CD4-positive, alpha-beta T cell (primary cell): ENCODE measurements around the gene DOK3. TPM values are rescaled to one million over a fixed set of nuclear protein-coding genes. Genes with fewer than 3 reads are reported as not detected.

Experiments
- ATAC-seq: fragments of 200-7000 bp; cut with Tn5 transposase; one replicate; pipeline ENCODE4 v1.10.0; 2022; ENCODE audit warnings: mild to moderate bottlenecking; ENCODE audit not compliant: poor library complexity
- CTCF ChIA-PET: fragments of 350-600 bp; sonication (Branson Sonifier 250); formaldehyde crosslinking; loops from one replicate; lab custom pipeline; 2021; ENCODE audit warnings: antibody characterized with exemption, inconsistent platforms; lab: Charles Lee
- POLR2A ChIA-PET: fragments of 350-600 bp; sonication (Branson Sonifier 250); formaldehyde crosslinking; loops from one replicate; lab custom pipeline; 2021; ENCODE audit warnings: antibody characterized with exemption, inconsistent platforms; lab: Charles Lee
- DNase-seq, 14 experiments: peaks; one replicate each; pipeline ENCODE4 v3.0.0-alpha.2; 2013 to 2020; ENCODE audit warnings: mixed read lengths in 2 of 14
- H3K27ac ChIP-seq, 2 donors: one replicate each; pipeline versions ENCODE4 v1.5.1 to v1.7.0; 2013; ENCODE audit warnings: low read length in 2 of 2, low read depth in 1 of 2, mild to moderate bottlenecking in 1 of 2
- H3K27me3 ChIP-seq, 2 experiments: 1 replicate in 1 of 2; 2 replicates in 1 of 2; pipeline versions ENCODE4 v1.6.1 to v1.7.0; 2013; ENCODE audit warnings: low read length in 2 of 2, control low read depth in 1 of 2, mild to moderate bottlenecking in 1 of 2, moderate library complexity in 1 of 2; ENCODE audit not compliant: insufficient read depth in 2 of 2, control insufficient read depth in 1 of 2
- H3K36me3 ChIP-seq: one replicate; pipeline ENCODE4 v1.6.1; 2013; ENCODE audit warnings: low read length, control low read depth; ENCODE audit not compliant: insufficient read depth
- H3K4me1 ChIP-seq: one replicate; pipeline ENCODE4 v1.6.1; 2013; ENCODE audit warnings: low read length, control low read depth; ENCODE audit not compliant: insufficient read depth
- H3K4me3 ChIP-seq: one replicate; pipeline ENCODE4 v1.5.1; 2013; ENCODE audit warnings: mild to moderate bottlenecking, low read length, moderate library complexity
- H3K9me3 ChIP-seq, 2 experiments: 1 replicate in 1 of 2; 2 replicates in 1 of 2; pipeline versions ENCODE4 v1.6.1 to v1.7.0; 2013; ENCODE audit warnings: low read length in 2 of 2, mild to moderate bottlenecking in 2 of 2, control low read depth in 1 of 2, moderate library complexity in 1 of 2; ENCODE audit not compliant: control insufficient read depth in 1 of 2, insufficient read depth in 1 of 2
- H3K27ac Mint-ChIP-seq: one replicate; pipeline ENCODE4 v1.8.0; 2020; ENCODE audit warnings: mixed read lengths
- H3K27me3 Mint-ChIP-seq: one replicate; pipeline ENCODE4 v1.8.0; 2021; ENCODE audit warnings: mixed read lengths
- H3K36me3 Mint-ChIP-seq: one replicate; pipeline ENCODE4 v1.8.0; 2021; ENCODE audit warnings: low read depth, mixed read lengths
- H3K4me1 Mint-ChIP-seq: one replicate; pipeline ENCODE4 v1.8.0; 2021; ENCODE audit warnings: low read depth, mixed read lengths
- H3K4me3 Mint-ChIP-seq: one replicate; pipeline ENCODE4 v1.8.0; 2020; ENCODE audit warnings: mild to moderate bottlenecking, mixed read lengths
- H3K9me3 Mint-ChIP-seq: one replicate; pipeline ENCODE4 v1.8.0; 2020; ENCODE audit warnings: mixed read lengths
- intact Hi-C, 2 experiments: fragments of 100-400 bp; cut with DNase I in 1 of 2; cut with micrococcal nuclease in 1 of 2; formaldehyde crosslinking; loops; one replicate each; pipeline versions ENCODE4 v1.15.1 to v1.9.0; 2023 to 2025; cut with DNase I, micrococcal nuclease
- total RNA-seq, 174 experiments: library from RNA in 2 of 174; stranded (reverse) in 2 of 174; gene quantifications; one replicate each; pipeline ENCODE4 v1.2.3 and lab custom pipeline; 2021 to 2026
- TF ChIP-seq, protein P1 (sequence below): fragments of 200-600 bp; IDR thresholded peaks from one replicate; pipeline ENCODE4 v1.8.0; 2022; ENCODE audit warnings: antibody characterized with exemption, mild to moderate bottlenecking

Gene DOK3
- total RNA-seq, 2 experiments from 2014 or later: 1.3 to 1.4 TPM

DNA sequence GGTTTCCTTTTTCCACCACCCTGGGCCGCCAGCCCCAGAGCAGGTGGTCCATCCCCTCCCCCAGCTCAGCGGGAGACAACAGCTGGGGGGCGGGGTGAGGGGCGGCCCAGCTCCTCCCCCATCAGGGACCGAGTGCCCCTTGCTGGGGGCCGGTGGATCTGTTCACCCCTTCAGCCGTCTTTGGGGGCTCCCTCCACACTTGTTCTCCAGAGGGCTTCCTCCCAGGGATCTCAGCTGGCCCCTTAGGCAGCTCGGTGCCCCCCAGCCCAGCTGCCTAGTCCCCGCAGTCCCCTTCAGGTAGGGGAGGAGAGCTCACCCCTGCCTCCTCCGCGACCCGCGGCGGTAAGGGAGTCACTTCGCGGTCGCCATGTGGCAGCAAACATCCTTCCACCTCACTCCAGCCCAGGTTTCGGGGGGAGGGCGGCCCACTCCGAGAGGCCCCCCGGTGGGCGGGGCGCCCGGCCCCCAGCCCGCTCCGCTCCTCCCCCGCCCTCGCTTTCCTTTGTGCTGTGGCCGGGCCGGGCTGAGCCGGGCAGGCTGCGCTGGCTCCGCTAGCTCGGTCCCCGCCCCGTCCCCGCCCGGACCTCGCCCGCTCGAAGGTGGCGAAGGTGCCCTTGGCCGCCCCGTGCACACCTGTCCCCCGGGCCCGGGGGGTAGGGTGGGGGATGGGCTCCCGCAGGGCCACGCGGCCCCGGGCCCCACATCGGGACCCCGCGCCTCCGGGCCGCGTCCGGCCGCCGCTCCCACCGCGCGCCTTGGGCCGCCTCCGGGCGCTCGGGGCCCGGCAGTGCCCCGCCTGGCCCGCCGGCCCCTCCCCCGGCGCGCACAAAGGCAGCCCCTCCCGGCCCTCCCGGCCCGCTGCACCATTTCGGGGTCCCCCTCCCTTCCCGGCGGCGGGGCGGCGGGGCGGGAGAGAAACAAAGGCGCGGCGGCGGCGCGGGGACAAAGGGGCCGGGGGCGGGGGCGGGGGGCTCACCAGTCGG lies 36.9 kb downstream of the DOK3 start:
- no peaks in the 10 kb centered on the region for H3K9me3 ChIP-seq
- no peak overlapping the region for H3K27ac Mint-ChIP-seq
- H3K4me1 ChIP-seq: peaks cover 31% of the 10 kb centered on the region
- ATAC-seq (peak; percentile 50), DNase-seq (peak in 9 of 14 experiments; percentile 19 to 66 (median 47))
- no peaks in the 10 kb centered on the region for H3K36me3 ChIP-seq
- POLR2A ChIA-PET: interaction anchor here (0.9 to 1.7 kb wide), 6 partner anchors 17 to 82 kb away, joined by 3 to 6 read pairs (median 4); partner anchors contain the start of genes GRK6 and PDLIM7
- H3K9me3 Mint-ChIP-seq: no peaks in the 10 kb centered on the region
- H3K27me3 Mint-ChIP-seq: peaks cover 6% of the 10 kb centered on the region
- CTCF ChIA-PET: interaction anchor here (0.9 to 1.4 kb wide), 5 partner anchors 16 to 68 kb away, joined by 3 to 5 read pairs (median 4); no protein-coding TSS in a partner anchor
- H3K36me3 Mint-ChIP-seq: no peaks in the 10 kb centered on the region
- H3K4me1 Mint-ChIP-seq: peaks cover 22% of the 10 kb centered on the region
- H3K4me3 ChIP-seq: peak overlapping the region; percentile 45
- H3K4me3 Mint-ChIP-seq: peak overlapping the region; percentile 78
- intact Hi-C loops: no loop called here
- no peak overlapping the region for H3K27ac ChIP-seq
- TF ChIP-seq, protein P1, sequence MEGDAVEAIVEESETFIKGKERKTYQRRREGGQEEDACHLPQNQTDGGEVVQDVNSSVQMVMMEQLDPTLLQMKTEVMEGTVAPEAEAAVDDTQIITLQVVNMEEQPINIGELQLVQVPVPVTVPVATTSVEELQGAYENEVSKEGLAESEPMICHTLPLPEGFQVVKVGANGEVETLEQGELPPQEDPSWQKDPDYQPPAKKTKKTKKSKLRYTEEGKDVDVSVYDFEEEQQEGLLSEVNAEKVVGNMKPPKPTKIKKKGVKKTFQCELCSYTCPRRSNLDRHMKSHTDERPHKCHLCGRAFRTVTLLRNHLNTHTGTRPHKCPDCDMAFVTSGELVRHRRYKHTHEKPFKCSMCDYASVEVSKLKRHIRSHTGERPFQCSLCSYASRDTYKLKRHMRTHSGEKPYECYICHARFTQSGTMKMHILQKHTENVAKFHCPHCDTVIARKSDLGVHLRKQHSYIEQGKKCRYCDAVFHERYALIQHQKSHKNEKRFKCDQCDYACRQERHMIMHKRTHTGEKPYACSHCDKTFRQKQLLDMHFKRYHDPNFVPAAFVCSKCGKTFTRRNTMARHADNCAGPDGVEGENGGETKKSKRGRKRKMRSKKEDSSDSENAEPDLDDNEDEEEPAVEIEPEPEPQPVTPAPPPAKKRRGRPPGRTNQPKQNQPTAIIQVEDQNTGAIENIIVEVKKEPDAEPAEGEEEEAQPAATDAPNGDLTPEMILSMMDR: no peak
- peaks cover 0 to 5% of the 10 kb centered on the region in 2 experiments for H3K27me3 ChIP-seq

DNA sequence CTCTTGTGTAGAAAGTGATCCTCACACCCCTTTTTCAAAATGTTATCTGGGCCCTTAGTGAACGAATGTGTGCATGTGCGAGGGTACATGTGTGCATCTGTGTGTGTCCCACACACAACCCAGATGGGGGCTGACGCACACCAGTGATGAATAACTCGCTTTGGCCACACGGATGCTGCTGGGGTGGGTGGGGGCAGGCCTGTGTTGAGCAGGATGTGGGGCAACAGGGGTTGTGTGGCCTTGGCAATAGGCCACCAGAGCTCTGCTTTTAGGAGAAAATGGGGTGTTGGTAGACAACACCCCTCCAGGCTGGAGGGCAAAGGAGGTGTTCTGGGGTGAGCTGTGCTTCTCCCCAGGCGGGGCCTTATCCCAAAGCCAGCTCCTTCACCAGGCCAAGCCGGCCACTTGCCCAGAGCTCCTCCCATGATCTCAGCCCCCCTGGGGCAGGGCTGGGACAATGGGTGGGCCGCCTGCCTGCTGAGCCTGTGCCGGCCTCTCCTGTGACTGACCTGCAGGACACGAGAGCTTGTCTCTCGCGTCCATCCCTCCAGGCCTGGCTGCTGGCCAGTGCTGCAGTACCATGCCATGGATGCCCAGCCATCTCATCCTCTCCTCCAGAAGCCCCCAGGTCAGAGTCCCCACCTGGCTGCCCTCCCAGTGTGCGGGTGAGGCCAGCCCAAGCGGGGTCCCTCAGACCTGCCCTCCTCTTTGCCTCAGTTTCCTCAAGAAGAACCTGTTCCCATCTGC lies 37.8 kb downstream of the DOK3 start:
- H3K4me1 ChIP-seq: peaks cover 31% of the 10 kb centered on the region
- CTCF ChIA-PET: interaction anchor here (0.9 to 1.4 kb wide), 4 partner anchors 15 to 67 kb away, joined by 3 to 4 read pairs (median 4); no protein-coding TSS in a partner anchor
- H3K4me3 ChIP-seq: no peak overlapping the region
- no peaks in the 10 kb centered on the region for H3K36me3 Mint-ChIP-seq
- no peaks in the 10 kb centered on the region for H3K9me3 ChIP-seq
- H3K27me3 ChIP-seq: peaks cover 0 to 5% of the 10 kb centered on the region in 2 experiments
- TF ChIP-seq, protein P1: no peak
- no peak for ATAC-seq
- no peaks in the 10 kb centered on the region for H3K9me3 Mint-ChIP-seq
- peak in 2 of 14 experiments; percentile 39 to 66 for DNase-seq
- no peak overlapping the region for H3K27ac ChIP-seq
- no peaks in the 10 kb centered on the region for H3K36me3 ChIP-seq
- peak overlapping the region; percentile 67 for H3K4me3 Mint-ChIP-seq
- H3K4me1 Mint-ChIP-seq: peaks cover 22% of the 10 kb centered on the region
- H3K27me3 Mint-ChIP-seq: peaks cover 6% of the 10 kb centered on the region
- no peak overlapping the region for H3K27ac Mint-ChIP-seq
- POLR2A ChIA-PET: interaction anchor here (0.9 to 1.7 kb wide), 5 partner anchors 17 to 69 kb away, joined by 3 to 6 read pairs (median 5); partner anchors contain the start of genes GRK6 and PDLIM7
- intact Hi-C loops: no loop called here
